SK-N-SH (cell line): ENCODE measurements around the gene RHOBTB3. TPM values are rescaled to one million over a fixed set of nuclear protein-coding genes. Genes with fewer than 3 reads are reported as not detected.

ENCODE experiments used
- CTCF ChIA-PET: fragments of 300-600, 350-600 bp; formaldehyde crosslinking; extraction: SDS; loops from one replicate; lab custom pipeline; 2021; lab: Yijun Ruan, JAX
- POLR2A ChIA-PET: fragments of 350-600 bp; sonication (Branson Sonifier 250); formaldehyde crosslinking; extraction: SDS; loops from one replicate; lab custom pipeline; 2020; ENCODE audit warnings: antibody characterized with exemption, inconsistent platforms; lab: Yijun Ruan, JAX
- DNase-seq: peaks from one replicate; pipeline ENCODE4 v3.0.0; 2012
- H2AFZ ChIP-seq: fragments of 200-600 bp; sonication (generic); 2 replicates; pipeline ENCODE4 v1.8.1; 2016; ENCODE audit warnings: antibody characterized with exemption, mild to moderate bottlenecking, low read depth
- H3F3A ChIP-seq: fragments of 200-600 bp; sonication (generic); replicated peaks from 2 replicates; pipeline ENCODE3; 2016; ENCODE audit warnings: antibody characterized with exemption, mild to moderate bottlenecking; ENCODE audit not compliant: insufficient read depth
- H3K27ac ChIP-seq, 2 experiments: fragments of 200-500 bp in 1 of 2; fragments of 200-600 bp in 1 of 2; sonication (Bioruptor generic) in 1 of 2; sonication (generic), shearing (Covaris generic) in 1 of 2; 2 replicates each; pipeline versions ENCODE4 v1.5.1 to v1.6.1; 2014 to 2016; ENCODE audit warnings: low read depth in 2 of 2, inconsistent platforms in 1 of 2, low read length in 1 of 2, mild to moderate bottlenecking in 1 of 2, mixed read lengths in 1 of 2
- H3K27me3 ChIP-seq: fragments of 200-600 bp; sonication (generic), shearing (Covaris generic); 2 replicates; pipeline ENCODE4 v1.6.1; 2016; ENCODE audit warnings: mixed run types; ENCODE audit not compliant: insufficient read depth
- H3K36me3 ChIP-seq, 2 experiments: fragments of 200-500 bp in 1 of 2; fragments of 200-600 bp in 1 of 2; sonication (Bioruptor generic) in 1 of 2; sonication (generic) in 1 of 2; replicated peaks in 1 of 2; 2 replicates each; pipeline versions ENCODE3 to v1.5.1; 2014 to 2016; ENCODE audit warnings: low read length in 1 of 2, mild to moderate bottlenecking in 1 of 2; ENCODE audit not compliant: insufficient read depth in 2 of 2, control insufficient read depth in 1 of 2
- H3K4me1 ChIP-seq, 2 experiments: fragments of 200-500 bp in 1 of 2; fragments of 200-600 bp in 1 of 2; sonication (Bioruptor generic) in 1 of 2; sonication (generic), shearing (Covaris generic) in 1 of 2; 2 replicates each; pipeline versions ENCODE4 v1.5.1 to v1.6.1; 2014 to 2016; ENCODE audit warnings: low read depth in 1 of 2, low read length in 1 of 2, mixed run types in 1 of 2; ENCODE audit not compliant: insufficient read depth in 2 of 2, control insufficient read depth in 1 of 2
- H3K4me2 ChIP-seq: fragments of 200-600 bp; sonication (generic), shearing (Covaris generic); 2 replicates; pipeline ENCODE4 v1.6.1; 2017; ENCODE audit warnings: mixed run types
- H3K4me3 ChIP-seq, 2 experiments: fragments of 200-500 bp in 1 of 2; fragments of 200-600 bp in 1 of 2; sonication (Bioruptor generic) in 1 of 2; sonication (generic), shearing (Covaris generic) in 1 of 2; 2 replicates each; pipeline versions ENCODE4 v1.5.1 to v1.8.1; 2014 to 2016; ENCODE audit warnings: low read depth in 2 of 2, inconsistent platforms in 1 of 2, low read length in 1 of 2, mild to moderate bottlenecking in 1 of 2, mixed read lengths in 1 of 2, moderate library complexity in 1 of 2
- H3K79me2 ChIP-seq: fragments of 200-600 bp; sonication (generic); 2 replicates; pipeline ENCODE4 v1.8.1; 2017; ENCODE audit warnings: mild to moderate bottlenecking; ENCODE audit not compliant: insufficient read depth
- H3K9ac ChIP-seq: fragments of 200-600 bp; sonication (generic); 2 replicates; pipeline ENCODE4 v1.6.1; 2017; ENCODE audit warnings: mixed run types
- H3K9me2 ChIP-seq: fragments of 200-600 bp; sonication (generic); 2 replicates; pipeline ENCODE4 v1.6.1; 2017; ENCODE audit warnings: mixed run types
- H3K9me3 ChIP-seq: fragments of 200-600 bp; sonication (generic); 2 replicates; pipeline ENCODE4 v1.6.1; 2017; ENCODE audit warnings: mixed run types, mild to moderate bottlenecking, moderate library complexity
- H4K20me1 ChIP-seq: fragments of 200-600 bp; sonication (generic); 2 replicates; pipeline ENCODE4 v1.6.1; 2017; ENCODE audit warnings: mild to moderate bottlenecking, mixed run types; ENCODE audit not compliant: insufficient read depth
- CHD2 ChIP-seq: fragments of 150-350 bp; IDR thresholded peaks from 2 replicates; pipeline ENCODE4 v1.6.1; 2018; ENCODE audit warnings: low read length; ENCODE audit not compliant: partially characterized antibody
- EP300 ChIP-seq, 2 experiments: IDR thresholded peaks; 2 replicates each; pipeline versions ENCODE4 v1.4.0 to v1.6.1; 2012; ENCODE audit warnings: borderline replicate concordance in 1 of 2, low read depth in 1 of 2, low read length in 1 of 2
- EZH2phosphoT487 ChIP-seq: fragments of 200-600 bp; sonication (generic); IDR thresholded peaks from 2 replicates; pipeline ENCODE4 v1.6.1; 2017; ENCODE audit warnings: low read depth, mixed run types, mild to moderate bottlenecking, antibody characterized with exemption, moderate library complexity, borderline replicate concordance
- GABPA ChIP-seq: IDR thresholded peaks from 2 replicates; pipeline ENCODE4 v1.4.0; 2012; ENCODE audit warnings: low read depth, mild to moderate bottlenecking
- GATA2 ChIP-seq: sonication (generic); formaldehyde crosslinking; IDR thresholded peaks from 2 replicates; pipeline ENCODE4 v1.5.0; 2020; ENCODE audit warnings: mild to moderate bottlenecking, missing genetic modification reagents
- JUND ChIP-seq: IDR thresholded peaks from 2 replicates; pipeline ENCODE4 v1.4.0; 2012
- MXI1 ChIP-seq: IDR thresholded peaks from 2 replicates; pipeline ENCODE4 v1.6.1; 2012; ENCODE audit warnings: mild to moderate bottlenecking, low read depth, low read length, improper control_type of control experiment
- NRF1 ChIP-seq: IDR thresholded peaks from 2 replicates; pipeline ENCODE4 v1.6.1; 2012; ENCODE audit warnings: low read depth, mild to moderate bottlenecking, low read length
- PBX3 ChIP-seq: IDR thresholded peaks from 2 replicates; pipeline ENCODE4; 2012
- POLR2AphosphoS5 ChIP-seq: IDR thresholded peaks from 2 replicates; pipeline ENCODE4 v1.6.1; 2012; ENCODE audit warnings: low read depth, low read length
- RAD21 ChIP-seq: IDR thresholded peaks from 2 replicates; pipeline ENCODE4 v1.6.1; 2012; ENCODE audit warnings: mild to moderate bottlenecking, low read length
- REST ChIP-seq: IDR thresholded peaks from 2 replicates; pipeline ENCODE4 v1.6.1; 2012; ENCODE audit warnings: mild to moderate bottlenecking, low read depth, low read length, moderate library complexity
- TCF12 ChIP-seq: IDR thresholded peaks from 2 replicates; pipeline ENCODE4 v1.4.0; 2012
- TEAD4 ChIP-seq: IDR thresholded peaks from 2 replicates; pipeline ENCODE4 v1.4.0; 2012; ENCODE audit warnings: mild to moderate bottlenecking, borderline replicate concordance; ENCODE audit not compliant: insufficient read depth
- YY1 ChIP-seq: IDR thresholded peaks from 2 replicates; pipeline ENCODE4 v1.4.0; 2012; ENCODE audit warnings: low read depth, mild to moderate bottlenecking
- ZBTB33 ChIP-seq: IDR thresholded peaks from 2 replicates; pipeline ENCODE4 v1.4.0; 2012; ENCODE audit warnings: low read depth, borderline replicate concordance
- WGBS: methylation state at CpG from one replicate; pipeline ENCODE4 v1.1.6; 2017; ENCODE audit warnings: low lambda C conversion rate; 5-methylcytosine and 5-hydroxymethylcytosine counted together
- polyA plus RNA-seq, 3 experiments: library from polyadenylated mRNA; depleted of rRNA; stranded (reverse); fragments of >200 nt; gene quantifications; 2 replicates each; pipeline ENCODE4 v1.2.3, GENCODE V29; 2012

Gene RHOBTB3
- polyA plus RNA-seq, 1 of the 3 experiments (the other 2 are of a cell fraction), result 59.3 TPM

DNA sequence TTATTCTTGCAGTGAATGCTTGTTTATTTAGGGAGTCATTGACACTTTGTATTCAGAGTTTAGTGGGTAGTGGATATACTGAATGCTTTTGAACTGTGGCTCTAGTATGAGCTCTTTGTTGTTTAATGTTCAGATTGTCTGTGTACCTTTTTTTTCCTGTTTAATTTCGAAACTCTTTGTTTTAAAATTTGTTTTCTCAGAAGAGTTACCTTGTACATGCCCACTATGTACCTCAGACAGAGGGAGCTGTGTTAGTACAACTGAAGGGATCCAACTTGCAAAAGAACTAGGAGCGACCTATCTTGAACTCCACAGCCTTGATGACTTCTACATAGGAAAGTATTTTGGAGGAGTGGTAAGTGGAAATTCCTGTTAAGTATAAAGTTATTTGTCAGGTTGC, 17.0 kb downstream of the RHOBTB3 start:
- H3K79me2 ChIP-seq, result 0 out of 2 replicates have a peak, but pooled peaks cover 3% of the 10 kb centered on the region
- H4K20me1 ChIP-seq, result no peaks in the 10 kb centered on the region
- H3K36me3 ChIP-seq, result peaks cover 39 to 78% of the 10 kb centered on the region in 2 experiments
- POLR2A ChIA-PET, result no interaction called here
- no peak for DNase-seq
- no peak overlapping the region for H3K4me2 ChIP-seq
- TF ChIP-seq ZBTB33 (no peak), RAD21 (no peak), YY1 (no peak), GABPA (no peak), PBX3 (no peak), JUND (no peak), GATA2 (CRISPR knock-in tag) (no peak), EP300 (IDR thresholded peaks at IDR 0.05; ENCODE audit: borderline replicate concordance in 1 of 2, low read depth in 1 of 2, low read length in 1 of 2) (no peak), TCF12 (no peak), MXI1 (no peak), TEAD4 (no peak), EZH2phosphoT487 (no peak), NRF1 (no peak), POLR2AphosphoS5 (no peak), CHD2 (no peak)
- H2AFZ ChIP-seq, result no peak overlapping the region
- no peaks in the 10 kb centered on the region for H3F3A ChIP-seq
- H3K4me1 ChIP-seq, result no peaks in the 10 kb centered on the region; a peak in 2 of 4 replicates
- CTCF ChIA-PET, result interaction anchor here (1.3 to 1.8 kb wide), 3 partner anchors 16 to 99 kb away, joined by 3 to 7 read pairs (median 5); partner anchors contain the start of gene RHOBTB3
- no peak overlapping the region for H3K9ac ChIP-seq
- no peaks in the 10 kb centered on the region for H3K9me3 ChIP-seq
- WGBS, result 45% methylated on average over 2 of the region's 2 CpGs
- no peak overlapping the region for H3K27ac ChIP-seq
- H3K27me3 ChIP-seq, result no peaks in the 10 kb centered on the region
- no peaks in the 10 kb centered on the region for H3K9me2 ChIP-seq
- no peak overlapping the region for H3K4me3 ChIP-seq

- POLR2A ChIA-PET, result no interaction called here
- H3K9ac ChIP-seq, result no peak overlapping the region
- CTCF ChIA-PET, result interaction anchor here (0.8 to 1.6 kb wide), 2 partner anchors 69 to 91 kb away, joined by 4 read pairs; no protein-coding TSS in a partner anchor
- H3K4me2 ChIP-seq, result no peak overlapping the region
- H3K4me3 ChIP-seq, result no peak overlapping the region
- peaks cover 48 to 66% of the 10 kb centered on the region in 2 experiments for H3K36me3 ChIP-seq
- no peaks in the 10 kb centered on the region for H4K20me1 ChIP-seq
- DNase-seq, result no peak
- H3K27me3 ChIP-seq, result no peaks in the 10 kb centered on the region
- H3K9me3 ChIP-seq, result no peaks in the 10 kb centered on the region
- no peaks in the 10 kb centered on the region for H3K9me2 ChIP-seq
- H3K4me1 ChIP-seq, result peaks cover 8 to 12% of the 10 kb centered on the region in 2 experiments; a peak in 3 of 4 replicates
- H2AFZ ChIP-seq, result no peak overlapping the region
- TF ChIP-seq REST, result no peak
- no peak for TF ChIP-seq TEAD4
- no peak overlapping the region for H3K27ac ChIP-seq
- H3K79me2 ChIP-seq, result 0 out of 2 replicates have a peak, but pooled peaks cover 3% of the 10 kb centered on the region
- WGBS, result 98% methylated on average over 2 of the region's 2 CpGs
- peaks cover 5% of the 10 kb centered on the region for H3F3A ChIP-seq
These were observed 23.4 kb downstream of the RHOBTB3 start for GRCh38 chr5:95754545-95754944.
